HG03342 (cell line): Measurements from ENCODE around the gene MAN1B1.

Experiments
- ATAC-seq: cut with Tn5 transposase; IDR thresholded peaks from one replicate; pipeline ENCODE4 v1.9.1; 2021; ENCODE audit warnings: mild to moderate bottlenecking, moderate library complexity; ENCODE audit not compliant: unreplicated experiment

MAN1B1 gene

GRCh38 chr9:137141050-137141810 lies 54.4 kb downstream of the MAN1B1 start:
- ATAC-seq: no peak

GRCh38 chr9:137141976-137142936 lies 55.5 kb downstream of the MAN1B1 start:
- no peak for ATAC-seq

- ATAC-seq: no peak
Observed at GRCh38 chr9:137143459-137143858, 56.7 kb downstream of the MAN1B1 start.

- no peak for ATAC-seq
Observed at GRCh38 chr9:137145731-137146526, 59.1 kb downstream of the MAN1B1 start.

- no peak for ATAC-seq
Observed at GRCh38 chr9:137146527-137146918, 59.7 kb downstream of the MAN1B1 start.

- ATAC-seq: no peak
Observed at GRCh38 chr9:137147091-137147792, 60.5 kb downstream of the MAN1B1 start.

GRCh38 chr9:137147793-137148160 lies 61.0 kb downstream of the MAN1B1 start:
- ATAC-seq: no peak

- ATAC-seq: no peak
Observed at GRCh38 chr9:137148242-137148641, 61.5 kb downstream of the MAN1B1 start.

- no peak for ATAC-seq
Observed at GRCh38 chr9:137148661-137149060, 61.9 kb downstream of the MAN1B1 start.

- no peak for ATAC-seq
Observed at GRCh38 chr9:137149363-137149762, 62.6 kb downstream of the MAN1B1 start.

GRCh38 chr9:137149942-137150616 lies 63.3 kb downstream of the MAN1B1 start:
- peak; percentile 24 for ATAC-seq

- peak; percentile 42 for ATAC-seq
Observed at GRCh38 chr9:137150617-137151457, 64.1 kb downstream of the MAN1B1 start.

- ATAC-seq: no peak
Observed at GRCh38 chr9:137152844-137153405, 66.1 kb downstream of the MAN1B1 start.

- no peak for ATAC-seq
Observed at GRCh38 chr9:137156567-137157375, 70.0 kb downstream of the MAN1B1 start.

- no peak for ATAC-seq
Observed at GRCh38 chr9:137157618-137158415, 71.0 kb downstream of the MAN1B1 start.

GRCh38 chr9:137158625-137159024 lies 71.8 kb downstream of the MAN1B1 start:
- no peak for ATAC-seq
